NCI-H187 treated with DMSO at 0.1 percent for 48 hours (cell line): ENCODE data around the gene RASSF10.

Source experiments
- DNase-seq: peaks from one replicate; lab custom pipeline; 2025; lab: John Stamatoyannopoulos, UW

Gene RASSF10

GRCh38 chr11:13055200-13055599 is 46.1 kb downstream of the RASSF10 start:
- no peak for DNase-seq

- no peak for DNase-seq
Measured at GRCh38 chr11:13061294-13061990, 52.3 kb downstream of the RASSF10 start.
